Spleen (tissue), 11 donors: ENCODE data around the gene OMA1. TPM values are rescaled to one million over a fixed set of nuclear protein-coding genes. Genes with fewer than 3 reads are reported as not detected.

Experiments
- DNase-seq: peaks from one replicate; pipeline ENCODE4 v3.0.0-alpha.2; 2020
- H3K27ac ChIP-seq, 8 donors: fragments of 200-600 bp; sonication (generic) in 7 of 8; 1 replicate in 4 of 8; 2 replicates in 4 of 8; pipeline versions ENCODE4 v1.5.0 to v1.8.0; 2016 to 2021; ENCODE audit warnings: inconsistent platforms in 4 of 8, mild to moderate bottlenecking in 4 of 8, moderate library complexity in 1 of 8
- H3K27me3 ChIP-seq, 7 donors: fragments of 200-600 bp; sonication (generic) in 6 of 7; replicated peaks in 1 of 7; 1 replicate in 4 of 7; 2 replicates in 3 of 7; pipeline versions ENCODE4 v1.5.0 to v1.8.0; 2016 to 2021; ENCODE audit warnings: inconsistent platforms in 3 of 7, mild to moderate bottlenecking in 1 of 7
- H3K36me3 ChIP-seq, 6 donors: fragments of 200-600 bp; sonication (generic) in 5 of 6; 1 replicate in 4 of 6; 2 replicates in 2 of 6; pipeline versions ENCODE4 v1.5.0 to v1.8.0; 2016 to 2021; ENCODE audit warnings: inconsistent platforms in 2 of 6
- H3K4me1 ChIP-seq, 6 donors: fragments of 200-600 bp; sonication (generic) in 5 of 6; 1 replicate in 3 of 6; 2 replicates in 3 of 6; pipeline versions ENCODE4 v1.5.0 to v1.8.0; 2016 to 2021; ENCODE audit warnings: inconsistent platforms in 3 of 6
- H3K4me3 ChIP-seq, 8 donors: fragments of 200-600 bp; sonication (generic) in 7 of 8; 1 replicate in 4 of 8; 2 replicates in 4 of 8; pipeline versions ENCODE4 v1.5.0 to v1.8.0; 2016 to 2021; ENCODE audit warnings: inconsistent platforms in 4 of 8, mild to moderate bottlenecking in 4 of 8, moderate library complexity in 2 of 8
- H3K9me3 ChIP-seq, 8 donors: fragments of 200-600 bp; sonication (generic) in 7 of 8; 1 replicate in 4 of 8; 2 replicates in 4 of 8; pipeline versions ENCODE4 v1.5.0 to v1.8.0; 2016 to 2021; ENCODE audit warnings: inconsistent platforms in 4 of 8
- CTCF ChIP-seq, 11 experiments: fragments of 200-600 bp in 7 of 11; fragments of 450-650 bp in 4 of 11; sonication (generic) in 4 of 11; IDR thresholded peaks in 8 of 11; conservative IDR thresholded peaks in 3 of 11; 1 replicate in 7 of 11; 2 replicates in 4 of 11; pipeline versions ENCODE4 v1.4.0 to v1.8.0; 2016 to 2021; ENCODE audit warnings: antibody characterized with exemption in 11 of 11, inconsistent platforms in 4 of 11, mild to moderate bottlenecking in 1 of 11
- POLR2A ChIP-seq, 3 donors: fragments of 450-650 bp; IDR thresholded peaks; one replicate each; pipeline ENCODE4 v1.5.1; 2017; ENCODE audit warnings: antibody characterized with exemption in 3 of 3, mild to moderate bottlenecking in 1 of 3
- POLR2AphosphoS5 ChIP-seq, 3 donors: sonication (generic); formaldehyde crosslinking; IDR thresholded peaks; one replicate each; pipeline ENCODE4 v1.5.1; 2017; ENCODE audit warnings: antibody characterized with exemption in 3 of 3
- WGBS, 5 donors: extraction: QIAGEN DNeasy Blood & Tissue Kit in 3 of 5; methylation state at CpG; one replicate each; pipeline versions ENCODE4 v1.1.5 to v1.1.7; 2013 to 2018; 5-methylcytosine and 5-hydroxymethylcytosine counted together
- intact Hi-C: fragments of 100-400 bp; cut with DNase I; formaldehyde crosslinking; loops from one replicate; pipeline ENCODE4 v1.15.0; 2023; ENCODE audit warnings: low total_unique reads
- polyA plus RNA-seq, 3 donors: library from polyadenylated mRNA; stranded (reverse); fragments of 200-250 nt; gene quantifications; one replicate each; pipeline ENCODE4 v1.2.1, GENCODE V29; 2013
- total RNA-seq, 7 donors: library from RNA; depleted of rRNA in 3 of 7; stranded (reverse); fragments of >200 nt in 3 of 7; fragmentation: NEBNext Ultra II Directional in 4 of 7; extraction: Animal tissue kit (Norgen Biotek cat#: 25700) in 4 of 7; gene quantifications; one replicate each; pipeline versions ENCODE4 v1.1.0 to v1.2.1, GENCODE V29; 2016 to 2021
- donor health status: healthy with polysubstance abuse.
- donor health status: DM: no; HTN: no; CAD: no; lungs with moderate emphysema.
- donor health status: DM: no; HTN: no; CAD: no.
- donor health status: Bipolar disorder and iron deficiency.
- donor health status: healthy.
- donor health status: DM: no; HTN: no; CAD: no.
- donor health status: DM: yes; HTN: yes; CAD: no.

OMA1 gene
- total and polyA plus RNA-seq, 10 donors, result 19.3 to 48.6 (median 32.5) TPM

GRCh38 chr1:58434181-58434580, 112.3 kb downstream of the OMA1 start:
- no peak overlapping the region for H3K4me3 ChIP-seq
- WGBS, 5 donors, result 57 to 75% (median 60%) methylated on average over 2 of the region's 2 CpGs
- H3K36me3 ChIP-seq, result peaks cover 0 to 7% (median 0%) of the 10 kb centered on the region in 6 donors
- TF ChIP-seq POLR2AphosphoS5 (IDR thresholded peaks at IDR 0.05), result no peak
- no peak for TF ChIP-seq CTCF (IDR thresholded peaks at IDR 0.05 in 8 of 11, conservative IDR thresholded peaks at IDR 0.05 in 3 of 11)
- TF ChIP-seq POLR2A (IDR thresholded peaks at IDR 0.05), result no peak
- no peak overlapping the region for H3K27ac ChIP-seq
- peaks cover 0 to 26% (median 2%) of the 10 kb centered on the region in 6 donors for H3K4me1 ChIP-seq
- no peaks in the 10 kb centered on the region for H3K27me3 ChIP-seq
- H3K9me3 ChIP-seq, result no peaks in the 10 kb centered on the region
- no peak for DNase-seq
- intact Hi-C loops, result no loop called here

GRCh38 chr1:58432851-58433668, 113.5 kb downstream of the OMA1 start:
- intact Hi-C loops, result no loop called here
- no peak for TF ChIP-seq POLR2AphosphoS5 (IDR thresholded peaks at IDR 0.05)
- no peak for TF ChIP-seq CTCF (IDR thresholded peaks at IDR 0.05 in 8 of 11, conservative IDR thresholded peaks at IDR 0.05 in 3 of 11)
- TF ChIP-seq POLR2A (IDR thresholded peaks at IDR 0.05), result no peak
- Histone ChIP-seq H3K27ac (peak overlapping the region in 3 of 8 donors; percentile 18 to 55 (median 52)), H3K27me3 (no peaks in the 10 kb centered on the region), H3K9me3 (no peaks in the 10 kb centered on the region), H3K4me3 (no peak overlapping the region), H3K4me1 (peaks cover 0 to 26% (median 2%) of the 10 kb centered on the region in 6 donors), H3K36me3 (peaks cover 0 to 5% (median 0%) of the 10 kb centered on the region in 6 donors)
- 35 to 70% (median 48%) methylated on average over 8 to 10 of the region's 10 CpGs for WGBS, 5 donors
- DNase-seq, result no peak

- Histone ChIP-seq H3K4me1 (peaks cover 0 to 26% (median 2%) of the 10 kb centered on the region in 6 donors), H3K27me3 (no peaks in the 10 kb centered on the region), H3K9me3 (no peaks in the 10 kb centered on the region), H3K36me3 (no peaks in the 10 kb centered on the region), H3K27ac (peak overlapping the region in 1 of 8 donors; percentile 52), H3K4me3 (no peak overlapping the region)
- no peak for TF ChIP-seq POLR2AphosphoS5 (IDR thresholded peaks at IDR 0.05)
- no peak for TF ChIP-seq CTCF (IDR thresholded peaks at IDR 0.05 in 8 of 11, conservative IDR thresholded peaks at IDR 0.05 in 3 of 11)
- no peak for TF ChIP-seq POLR2A (IDR thresholded peaks at IDR 0.05)
- intact Hi-C loops, result no loop called here
- DNase-seq, result no peak
- 79 to 96% (median 93%) methylated on average over 6 of the region's 6 CpGs for WGBS, 5 donors
These were observed 114.5 kb downstream of the OMA1 start for GRCh38 chr1:58431901-58432620.

Other genes starting within 250 kb of the OMA1 start
- gene TACSTD2, start 30.5 kb upstream of the OMA1 start, total RNA-seq, result 1 to 10 TPM in 3 of 7 donors, under 1 TPM in 3, not detected in 1; 0.35 to 1.7 (median 0.80) TPM
- gene TACSTD2, start 30.5 kb upstream of the OMA1 start, polyA plus RNA-seq, result 1 to 10 TPM in 1 of 3 donors, under 1 TPM in 2; 0.50 to 1.0 (median 0.61) TPM
- 10 to 100 TPM; 38.3 to 66.0 (median 48.2) TPM for gene MYSM1, start 153.3 kb upstream of the OMA1 start, total RNA-seq
- 10 to 100 TPM in 2 of 3 donors, 1 to 10 TPM in 1; 9.7 to 11.2 (median 10.1) TPM for gene MYSM1, start 153.3 kb upstream of the OMA1 start, polyA plus RNA-seq
- gene JUN, start 237.3 kb upstream of the OMA1 start, total RNA-seq, result 100 to 1,000 TPM in 1 of 7 donors, 10 to 100 TPM in 6; 33.7 to 162 (median 60.3) TPM
- gene JUN, start 237.3 kb upstream of the OMA1 start, polyA plus RNA-seq, result 10 to 100 TPM in 2 of 3 donors, 1 to 10 TPM in 1; 8.3 to 40.8 (median 18.6) TPM